GM12864 (cell line): ENCODE results near the gene HS3ST4.

Experiments used
- DNase-seq: peaks from one replicate; pipeline ENCODE4 v3.0.0-alpha.2; 2011; ENCODE audit warnings: low read depth
- H3K4me3 ChIP-seq: 2 replicates; pipeline ENCODE4 v1.5.1; 2011; ENCODE audit warnings: mild to moderate bottlenecking, low read depth, low read length, control low read depth
- TF ChIP-seq, protein P1 (sequence below): IDR thresholded peaks from 2 replicates; pipeline ENCODE4 v1.5.1; 2011; ENCODE audit warnings: low read depth, mild to moderate bottlenecking, moderate library complexity, low read length, control low read depth, inconsistent platforms; ENCODE audit errors: missing control alignments

The HS3ST4 gene

DNA sequence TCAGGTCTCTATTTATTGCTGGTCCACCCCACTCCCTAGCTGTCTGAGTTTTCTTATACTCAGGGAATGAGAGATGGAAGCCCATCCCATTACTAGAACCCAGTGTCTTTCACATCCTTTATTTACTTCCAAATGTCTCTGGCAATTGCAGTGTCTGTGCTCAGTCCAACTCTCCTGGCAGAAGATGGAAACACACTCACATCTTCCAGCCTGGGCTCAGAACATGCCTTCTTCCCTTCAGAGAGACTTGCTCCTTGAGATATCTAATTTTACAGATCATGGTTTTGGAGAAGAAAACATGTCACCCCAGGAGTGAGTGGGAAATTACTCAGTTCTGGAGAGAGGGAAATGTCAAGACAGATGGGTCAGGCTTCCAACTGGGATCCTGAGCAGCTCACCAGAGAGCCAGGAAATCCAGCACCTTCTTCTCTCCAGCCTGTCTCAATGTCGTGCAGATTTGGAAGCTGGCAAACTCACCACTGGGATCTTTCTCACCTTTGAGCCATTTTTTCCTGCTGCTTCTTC, 494.4 kb downstream of the HS3ST4 start:
- H3K4me3 ChIP-seq: no peak overlapping the region
- TF ChIP-seq, protein P1, sequence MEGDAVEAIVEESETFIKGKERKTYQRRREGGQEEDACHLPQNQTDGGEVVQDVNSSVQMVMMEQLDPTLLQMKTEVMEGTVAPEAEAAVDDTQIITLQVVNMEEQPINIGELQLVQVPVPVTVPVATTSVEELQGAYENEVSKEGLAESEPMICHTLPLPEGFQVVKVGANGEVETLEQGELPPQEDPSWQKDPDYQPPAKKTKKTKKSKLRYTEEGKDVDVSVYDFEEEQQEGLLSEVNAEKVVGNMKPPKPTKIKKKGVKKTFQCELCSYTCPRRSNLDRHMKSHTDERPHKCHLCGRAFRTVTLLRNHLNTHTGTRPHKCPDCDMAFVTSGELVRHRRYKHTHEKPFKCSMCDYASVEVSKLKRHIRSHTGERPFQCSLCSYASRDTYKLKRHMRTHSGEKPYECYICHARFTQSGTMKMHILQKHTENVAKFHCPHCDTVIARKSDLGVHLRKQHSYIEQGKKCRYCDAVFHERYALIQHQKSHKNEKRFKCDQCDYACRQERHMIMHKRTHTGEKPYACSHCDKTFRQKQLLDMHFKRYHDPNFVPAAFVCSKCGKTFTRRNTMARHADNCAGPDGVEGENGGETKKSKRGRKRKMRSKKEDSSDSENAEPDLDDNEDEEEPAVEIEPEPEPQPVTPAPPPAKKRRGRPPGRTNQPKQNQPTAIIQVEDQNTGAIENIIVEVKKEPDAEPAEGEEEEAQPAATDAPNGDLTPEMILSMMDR: no peak
- DNase-seq: no peak
